Calu3 (cell line): Measurements from ENCODE around the gene TRMO. TPM values are rescaled to one million over a fixed set of nuclear protein-coding genes. Genes with fewer than 3 reads are reported as not detected.

ENCODE experiments used
- BruUV-seq: library from RNA; stranded (reverse); fragments of 400-500 nt; replicated peaks from 2 replicates; lab custom pipeline; 2021; lab: Mats Ljungman, UMichigan
- CTCF ChIA-PET: fragments of 300-600 bp; sonication (Branson Sonifier 250); formaldehyde crosslinking; loops from one replicate; lab custom pipeline; 2022; ENCODE audit warnings: antibody characterized with exemption; lab: Charles Lee
- DNase-seq: peaks from one replicate; pipeline ENCODE4 v3.0.0; 2022
- H3K27ac Mint-ChIP-seq: one replicate; pipeline ENCODE4 v1.8.0; 2022; ENCODE audit warnings: mixed read lengths; ENCODE audit not compliant: unreplicated experiment
- H3K27me3 Mint-ChIP-seq: one replicate; pipeline ENCODE4 v1.8.0; 2022; ENCODE audit warnings: mixed read lengths; ENCODE audit not compliant: unreplicated experiment
- H3K36me3 Mint-ChIP-seq: one replicate; pipeline ENCODE4 v1.8.0; 2022; ENCODE audit warnings: mild to moderate bottlenecking, moderate library complexity, mixed read lengths; ENCODE audit not compliant: insufficient read depth, unreplicated experiment
- H3K4me1 Mint-ChIP-seq: one replicate; pipeline ENCODE4 v1.8.0; 2022; ENCODE audit warnings: mild to moderate bottlenecking, low read depth, mixed read lengths; ENCODE audit not compliant: unreplicated experiment
- H3K4me3 Mint-ChIP-seq: one replicate; pipeline ENCODE4 v1.8.0; 2022; ENCODE audit warnings: mild to moderate bottlenecking, low read depth, moderate library complexity, mixed read lengths; ENCODE audit not compliant: unreplicated experiment
- H3K9me3 Mint-ChIP-seq: one replicate; pipeline ENCODE4 v1.8.0; 2022; ENCODE audit warnings: low read depth, mixed read lengths; ENCODE audit not compliant: unreplicated experiment
- CTCF ChIP-seq: fragments of 200-600 bp; IDR thresholded peaks from one replicate; pipeline ENCODE4 v1.8.0; 2022; ENCODE audit warnings: antibody characterized with exemption; ENCODE audit not compliant: unreplicated experiment
- intact Hi-C: fragments of 100-400 bp; cut with micrococcal nuclease; formaldehyde crosslinking; loops from one replicate; pipeline ENCODE4 v1.10.0; 2022; ENCODE audit not compliant: unreplicated experiment
- total RNA-seq: library from RNA; stranded (reverse); gene quantifications from 2 replicates; pipeline ENCODE4 v1.2.3, GENCODE V29; 2022

The TRMO gene
- total RNA-seq, 1 experiment from 2014 or later, result 4.8 TPM

GRCh38 chr9:97923529-97924108, 1.3 kb upstream of the TRMO start:
- Mint-ChIP-seq H3K36me3 (peaks cover 21% of the 10 kb centered on the region), H3K4me1 (peaks cover 19% of the 10 kb centered on the region), H3K27me3 (no peaks in the 10 kb centered on the region), H3K9me3 (no peaks in the 10 kb centered on the region), H3K27ac (peak overlapping the region; percentile 99), H3K4me3 (peak overlapping the region; percentile 88)
- intact Hi-C loops, result loop anchor here (1.0 to 5.0 kb wide), 3 partner anchors 111 to 339 kb away; no protein-coding TSS in a partner anchor
- DNase-seq, result peak; percentile 59
- CTCF ChIA-PET, result interaction anchor here (1.3 kb wide), 1 partner anchor 133 kb away, joined by 3 read pairs; the partner anchor contains the start of gene NANS
- no TSS peak for BruUV-seq
- peak; percentile 62 for TF ChIP-seq CTCF

- peaks cover 21% of the 10 kb centered on the region for H3K36me3 Mint-ChIP-seq
These were observed 3.0 kb downstream of the TRMO start for GRCh38 chr9:97919217-97919813.

GRCh38 chr9:97918611-97919010, 3.7 kb downstream of the TRMO start:
- no peak for TF ChIP-seq CTCF
- Mint-ChIP-seq H3K27me3 (no peaks in the 10 kb centered on the region), H3K4me1 (peaks cover 12% of the 10 kb centered on the region), H3K36me3 (peaks cover 21% of the 10 kb centered on the region), H3K4me3 (no peak overlapping the region), H3K9me3 (no peaks in the 10 kb centered on the region), H3K27ac (no peak overlapping the region)
- no TSS peak for BruUV-seq
- DNase-seq, result no peak
- intact Hi-C loops, result no loop called here
- CTCF ChIA-PET, result no interaction called here

More at GRCh38 chr9:97919217-97919813, 3.0 kb downstream of the TRMO start:
- no peak overlapping the region for H3K4me3 Mint-ChIP-seq
- intact Hi-C loops, result no loop called here
- peaks cover 16% of the 10 kb centered on the region for H3K4me1 Mint-ChIP-seq
- CTCF ChIA-PET, result interaction anchor here (0.5 kb wide), 1 partner anchor 115 kb away, joined by 3 read pairs; no protein-coding TSS in a partner anchor
- no peak for DNase-seq
- TF ChIP-seq CTCF, result no peak
- H3K27me3 Mint-ChIP-seq, result no peaks in the 10 kb centered on the region
- no TSS peak for BruUV-seq
- H3K9me3 Mint-ChIP-seq, result no peaks in the 10 kb centered on the region
- no peak overlapping the region for H3K27ac Mint-ChIP-seq

- no peak for DNase-seq
- Mint-ChIP-seq H3K4me3 (no peak overlapping the region), H3K27ac (no peak overlapping the region), H3K36me3 (no peaks in the 10 kb centered on the region), H3K9me3 (no peaks in the 10 kb centered on the region), H3K4me1 (no peaks in the 10 kb centered on the region), H3K27me3 (no peaks in the 10 kb centered on the region)
- intact Hi-C loops, result no loop called here
- no TSS peak for BruUV-seq
- CTCF ChIA-PET, result no interaction called here
- no peak for TF ChIP-seq CTCF
These were observed 10.3 kb downstream of the TRMO start for GRCh38 chr9:97911970-97912369.
